DND-41 (cell line): ENCODE results near the gene IFT88.

ENCODE experiments used
- ATAC-seq: fragments of 200-7000 bp; cut with Tn5 transposase; 3 replicates; pipeline ENCODE4 v1.9.1; 2021; ENCODE audit warnings: low read depth; ENCODE audit not compliant: insufficient read depth
- DNase-seq: peaks from one replicate; pipeline ENCODE4 v3.0.0-alpha.2; 2020
- H2AFZ ChIP-seq: 2 replicates; pipeline ENCODE4 v1.6.0; 2012; ENCODE audit warnings: low read depth, low read length
- H3K27ac ChIP-seq: 2 replicates; pipeline ENCODE4 v1.5.1; 2012; ENCODE audit warnings: low read length, inconsistent platforms
- H3K27me3 ChIP-seq: fragments of 200-600 bp; sonication (generic); 2 replicates; pipeline ENCODE4 v1.6.0; 2012; ENCODE audit warnings: low read length, mild to moderate bottlenecking, inconsistent platforms; ENCODE audit not compliant: insufficient read depth, poor library complexity
- H3K36me3 ChIP-seq: 2 replicates; pipeline ENCODE4 v1.5.1; 2012; ENCODE audit warnings: low read length, inconsistent platforms; ENCODE audit not compliant: insufficient read depth
- H3K4me1 ChIP-seq: 2 replicates; pipeline ENCODE4 v1.5.1; 2012; ENCODE audit warnings: mild to moderate bottlenecking, low read length; ENCODE audit not compliant: insufficient read depth
- H3K4me2 ChIP-seq: 2 replicates; pipeline ENCODE4 v1.6.0; 2012; ENCODE audit warnings: mild to moderate bottlenecking, moderate library complexity, low read length, inconsistent platforms; ENCODE audit not compliant: insufficient read depth
- H3K4me3 ChIP-seq, 2 experiments: fragments of 200-600 bp in 1 of 2; shearing (Covaris generic) in 1 of 2; 2 replicates each; pipeline ENCODE4 v1.5.1; 2012 to 2016; ENCODE audit warnings: inconsistent platforms in 2 of 2, low read length in 2 of 2, mild to moderate bottlenecking in 2 of 2, low read depth in 1 of 2, moderate library complexity in 1 of 2
- H3K79me2 ChIP-seq: 2 replicates; pipeline ENCODE4 v1.6.0; 2012; ENCODE audit warnings: low read length, inconsistent platforms; ENCODE audit not compliant: insufficient read depth
- H3K9ac ChIP-seq: 2 replicates; pipeline ENCODE4 v1.6.0; 2012; ENCODE audit warnings: low read depth, mild to moderate bottlenecking, inconsistent platforms, low read length, moderate library complexity
- H3K9me3 ChIP-seq: 2 replicates; pipeline ENCODE4 v1.5.1; 2012; ENCODE audit warnings: low read length, moderate library complexity, mild to moderate bottlenecking, inconsistent platforms; ENCODE audit not compliant: insufficient read depth, severe bottlenecking
- H4K20me1 ChIP-seq: 2 replicates; pipeline ENCODE4 v1.6.0; 2012; ENCODE audit warnings: low read length; ENCODE audit not compliant: insufficient read depth
- CTCF ChIP-seq: IDR thresholded peaks from 2 replicates; pipeline ENCODE4 v1.5.1; 2012; ENCODE audit warnings: borderline replicate concordance, low read length, moderate library complexity, mild to moderate bottlenecking; ENCODE audit not compliant: poor library complexity, severe bottlenecking; ENCODE audit errors: extremely low read depth
- EZH2 ChIP-seq: IDR thresholded peaks from 3 replicates; pipeline ENCODE4 v1.6.1; 2012; ENCODE audit warnings: borderline replicate concordance, low read depth, mild to moderate bottlenecking, moderate library complexity, low read length, inconsistent platforms; ENCODE audit not compliant: severe bottlenecking

The IFT88 gene

GRCh38 chr13:20729633-20730585 lies 163.0 kb downstream of the IFT88 start:
- DNase-seq (no peak), ATAC-seq (no peak)
- no peak overlapping the region for H3K4me3 ChIP-seq
- H3K27ac ChIP-seq: no peak overlapping the region
- no peak overlapping the region for H3K9ac ChIP-seq
- no peaks in the 10 kb centered on the region for H3K27me3 ChIP-seq
- H3K9me3 ChIP-seq: no peaks in the 10 kb centered on the region
- no peak for TF ChIP-seq CTCF
- TF ChIP-seq EZH2: no peak
- no peaks in the 10 kb centered on the region for H3K79me2 ChIP-seq
- no peak overlapping the region for H3K4me2 ChIP-seq
- no peaks in the 10 kb centered on the region for H3K4me1 ChIP-seq
- H3K36me3 ChIP-seq: peaks cover 4% of the 10 kb centered on the region; the same call in 1 of the 2 replicates
- no peak overlapping the region for H2AFZ ChIP-seq
- H4K20me1 ChIP-seq: no peaks in the 10 kb centered on the region

GRCh38 chr13:20738616-20739015 lies 171.7 kb downstream of the IFT88 start:
- H4K20me1 ChIP-seq: no peaks in the 10 kb centered on the region
- no peak overlapping the region for H3K9ac ChIP-seq
- no peak for DNase-seq
- no peaks in the 10 kb centered on the region for H3K79me2 ChIP-seq
- no peaks in the 10 kb centered on the region for H3K9me3 ChIP-seq
- H3K27ac ChIP-seq: no peak overlapping the region
- ATAC-seq: no peak
- no peaks in the 10 kb centered on the region for H3K27me3 ChIP-seq
- no peak overlapping the region for H3K4me3 ChIP-seq
- TF ChIP-seq CTCF: no peak
- no peaks in the 10 kb centered on the region; the same call in 1 of the 2 replicates for H3K36me3 ChIP-seq
- H3K4me2 ChIP-seq: no peak overlapping the region
- no peaks in the 10 kb centered on the region for H3K4me1 ChIP-seq
- no peak overlapping the region for H2AFZ ChIP-seq

- no peaks in the 10 kb centered on the region for H3K9me3 ChIP-seq
- H3K9ac ChIP-seq: no peak overlapping the region
- no peak overlapping the region for H3K4me2 ChIP-seq
- H3K27ac ChIP-seq: no peak overlapping the region
- H3K4me3 ChIP-seq: no peak overlapping the region
- no peaks in the 10 kb centered on the region for H4K20me1 ChIP-seq
- H3K79me2 ChIP-seq: no peaks in the 10 kb centered on the region
- TF ChIP-seq CTCF (no peak), EZH2 (no peak)
- H3K27me3 ChIP-seq: no peaks in the 10 kb centered on the region
- no peaks in the 10 kb centered on the region for H3K4me1 ChIP-seq
- no peak overlapping the region for H2AFZ ChIP-seq
- no peak for DNase-seq
- ATAC-seq: no peak
- no peaks in the 10 kb centered on the region; the same call in 1 of the 2 replicates for H3K36me3 ChIP-seq
Observed at GRCh38 chr13:20740021-20740420, 173.1 kb downstream of the IFT88 start.
